Myometrial cell (primary cell): ENCODE measurements around the gene EFNA3. TPM values are rescaled to one million over a fixed set of nuclear protein-coding genes. Genes with fewer than 3 reads are reported as not detected.

ENCODE experiments used
- total RNA-seq: library from RNA; depleted of rRNA; stranded (reverse); fragments of >200 nt; gene quantifications from 2 replicates; pipeline ENCODE4 v1.2.3, GENCODE V29; 2015

EFNA3 gene
- total RNA-seq, result 0.53 and 0.58 TPM in 2 replicates

GRCh38 chr1:155078469-155079209, at the start of gene EFNA3:
Gene EFNA3 (plus strand): TSS chr1:155078837. CDS start chr1:155078942, 105 bp downstream.

GRCh38 chr1:155033524-155033923, 45.1 kb upstream of the EFNA3 start, which contains the start of the genes DCST1 and DCST2:
Gene DCST1 (plus strand): TSS chr1:155033824. CDS start chr1:155034037, 213 bp downstream.
Gene DCST2 (minus strand): TSS chr1:155033781. CDS start chr1:155033701, 80 bp downstream.

GRCh38 chr1:155050560-155051341, 27.9 kb upstream of the EFNA3 start, which contains the start of gene ADAM15:
Gene ADAM15 (plus strand): TSS chr1:155051316. CDS start chr1:155051387, 71 bp downstream.

GRCh38 chr1:155063550-155064110, 15.0 kb upstream of the EFNA3 start, which contains the start of gene EFNA4:
Gene EFNA4 (plus strand): TSS chr1:155063740. CDS start chr1:155063824, 84 bp downstream.

GRCh38 chr1:155127105-155127966, 48.7 kb downstream of the EFNA3 start, which contains the start of gene EFNA1:
Gene EFNA1 (plus strand): TSS chr1:155127876. CDS start chr1:155127978, 102 bp downstream.

GRCh38 chr1:155135415-155136028, 56.9 kb downstream of the EFNA3 start, which contains the start of gene SLC50A1:
Gene SLC50A1 (plus strand): TSS chr1:155135852. CDS start chr1:155135912, 60 bp downstream.

Other genes starting within 250 kb of the EFNA3 start
- gene KCNN3, start 208.6 kb upstream of the EFNA3 start, total RNA-seq, result not detected in 2 replicates
- 14.1 and 14.2 TPM in 2 replicates for gene PMVK, start 142.1 kb upstream of the EFNA3 start, total RNA-seq
- gene PBXIP1, start 122.7 kb upstream of the EFNA3 start, total RNA-seq, result 45.0 and 48.2 TPM in 2 replicates
- 14.2 and 16.1 TPM in 2 replicates for gene PYGO2, start 117.1 kb upstream of the EFNA3 start, total RNA-seq
- 329 and 340 TPM in 2 replicates for gene SHC1, start 108.1 kb upstream of the EFNA3 start, total RNA-seq
- 84.4 and 128 TPM in 2 replicates for gene CKS1B, start 104.2 kb upstream of the EFNA3 start, total RNA-seq
- 31.4 and 42.1 TPM in 2 replicates for gene FLAD1, start 95.5 kb upstream of the EFNA3 start, total RNA-seq
- not detected in 2 replicates for gene LENEP, start 85.3 kb upstream of the EFNA3 start, total RNA-seq
- gene ZBTB7B, start 76.0 kb upstream of the EFNA3 start, total RNA-seq, result 10.8 and 14.7 TPM in 2 replicates
- 0.18 and 0.29 TPM in 2 replicates for gene DCST2, start 45.1 kb upstream of the EFNA3 start, total RNA-seq
- gene DCST1, start 45.0 kb upstream of the EFNA3 start, total RNA-seq, result not detected in 2 replicates
- gene ADAM15, start 27.5 kb upstream of the EFNA3 start, total RNA-seq, result 84.7 and 112 TPM in 2 replicates
- gene EFNA4, start 15.1 kb upstream of the EFNA3 start, total RNA-seq, result 4.6 and 7.8 TPM in 2 replicates
- not detected in 2 replicates for gene EFNA1, start 49.0 kb downstream of the EFNA3 start, total RNA-seq
- 78.3 and 119 TPM in 2 replicates for gene SLC50A1, start 57.0 kb downstream of the EFNA3 start, total RNA-seq
- gene DPM3, start 61.7 kb downstream of the EFNA3 start, total RNA-seq, result 218 and 219 TPM in 2 replicates
- 192 and 276 TPM in 2 replicates for gene KRTCAP2, start 94.5 kb downstream of the EFNA3 start, total RNA-seq
- 3.7 and 5.8 TPM in 2 replicates for gene TRIM46, start 95.0 kb downstream of the EFNA3 start, total RNA-seq
- 19.0 and 21.3 TPM in 2 replicates for gene THBS3, start 129.1 kb downstream of the EFNA3 start, total RNA-seq
- 105 and 129 TPM in 2 replicates for gene MTX1, start 129.9 kb downstream of the EFNA3 start, total RNA-seq
- gene ENTREP3, start 176.6 kb downstream of the EFNA3 start, total RNA-seq, result 17.9 and 21.0 TPM in 2 replicates
- 92.3 and 114 TPM in 2 replicates for gene SCAMP3, start 183.5 kb downstream of the EFNA3 start, total RNA-seq
- 18.2 and 24.1 TPM in 2 replicates for gene CLK2, start 194.7 kb downstream of the EFNA3 start, total RNA-seq
- under 0.01 and 1.2 TPM in 2 replicates for gene HCN3, start 198.6 kb downstream of the EFNA3 start, total RNA-seq
- not detected in 2 replicates for gene PKLR, start 222.6 kb downstream of the EFNA3 start, total RNA-seq
- 1,079 and 1,092 TPM in 2 replicates for gene FDPS, start 230.0 kb downstream of the EFNA3 start, total RNA-seq
- gene RUSC1, start 242.1 kb downstream of the EFNA3 start, total RNA-seq, result 23.4 and 35.5 TPM in 2 replicates